ENCODE results near the gene NPHP4. TPM values are rescaled to one million over a fixed set of nuclear protein-coding genes. Genes with fewer than 3 reads are reported as not detected.

NPHP4 gene
- total RNA-seq, 1 donor from 2014 or later: 19.5 TPM

DNA sequence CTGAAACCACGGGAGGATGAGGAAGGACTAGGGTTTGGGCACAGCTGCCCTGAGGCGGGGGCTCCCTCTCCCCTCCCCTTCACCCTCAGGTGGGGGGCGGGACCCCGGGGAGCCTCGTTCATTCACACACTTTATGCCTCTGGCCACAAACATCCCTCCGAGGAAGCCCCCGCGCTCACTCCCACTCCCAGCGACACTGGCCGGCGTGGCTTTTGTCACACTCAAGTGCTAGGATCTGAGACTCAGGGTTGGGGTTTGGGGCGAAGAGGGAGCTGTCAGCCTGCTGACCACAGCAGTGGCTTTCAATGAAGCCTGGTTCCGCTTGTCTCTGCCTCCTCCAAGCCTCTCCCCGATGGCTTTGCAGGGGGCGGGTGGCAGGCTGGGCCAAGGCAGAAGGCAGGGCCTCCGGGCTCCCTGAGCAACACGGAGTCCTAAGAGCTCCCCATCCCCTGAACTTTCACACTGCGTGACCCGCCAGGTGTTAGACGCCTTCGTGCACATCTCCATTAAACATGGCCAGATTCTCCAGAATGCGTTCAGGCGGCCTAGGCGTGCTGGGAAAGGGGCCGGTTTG, 178.1 kb downstream of the NPHP4 start:
- intact Hi-C loops (cut with micrococcal nuclease): no loop called here

GRCh38 chr1:5813480-5813879, 178.7 kb downstream of the NPHP4 start:
- intact Hi-C loops (cut with micrococcal nuclease): no loop called here

Other genes starting within 250 kb of the NPHP4 start
- 289 and 295 TPM in 2 replicates for gene KCNAB2, start 53.5 kb upstream of the NPHP4 start, total RNA-seq
- 2.3 TPM in 2 replicates for gene CHD5, start 187.9 kb upstream of the NPHP4 start, total RNA-seq
- gene RPL22, start 207.2 kb upstream of the NPHP4 start, total RNA-seq: 318 and 345 TPM in 2 replicates
- 108 and 109 TPM in 2 replicates for gene RNF207, start 213.7 kb upstream of the NPHP4 start, total RNA-seq
- gene ICMT, start 243.5 kb upstream of the NPHP4 start, total RNA-seq: 53.7 and 55.0 TPM in 2 replicates